HCT116 (cell line): ENCODE measurements around the gene LRCH4. TPM values are rescaled to one million over a fixed set of nuclear protein-coding genes. Genes with fewer than 3 reads are reported as not detected.

Experiments
- ATAC-seq: fragments of 200-7000 bp; cut with Tn5 transposase; 2 replicates; pipeline ENCODE4 v1.9.1; 2020; ENCODE audit warnings: mild to moderate bottlenecking, moderate library complexity
- BruUV-seq: library from RNA; stranded (reverse); fragments of 400-500 nt; replicated peaks from 2 replicates; lab custom pipeline; 2021; lab: Mats Ljungman, UMichigan
- CTCF ChIA-PET: fragments of 300-600 bp; sonication (Branson Sonifier 250); formaldehyde crosslinking; loops from one replicate; lab custom pipeline; 2021; ENCODE audit warnings: antibody characterized with exemption; lab: Charles Lee
- POLR2A ChIA-PET: fragments of 300-600, 350-600 bp; sonication (Branson Sonifier 250); formaldehyde crosslinking; loops from one replicate; lab custom pipeline; 2021; ENCODE audit warnings: antibody characterized with exemption; lab: Charles Lee
- RAD21 ChIA-PET, 2 experiments: fragments of 300-600 bp; sonication (Branson Sonifier 250); formaldehyde crosslinking; loops; one replicate each; lab custom pipeline; 2023; ENCODE audit warnings: low total read pairs in 2 of 2; ENCODE audit not compliant: uncharacterized antibody in 2 of 2, unreplicated experiment in 2 of 2, low non-redundant PET in 1 of 2; lab: Charles Lee
- DNase-seq: peaks from one replicate; pipeline ENCODE4 v3.0.0-alpha.2; 2010; ENCODE audit warnings: low read depth, low spot score
- H2AFZ ChIP-seq: fragments of 200-600 bp; shearing (Covaris generic), sonication (generic); 2 replicates; pipeline ENCODE4 v1.6.1; 2017; ENCODE audit warnings: low read depth, mixed run types, mixed read lengths, antibody characterized with exemption, low read length; ENCODE audit not compliant: poor library complexity, severe bottlenecking
- H3K27ac ChIP-seq: 2 replicates; pipeline ENCODE4 v1.5.1; 2012; ENCODE audit warnings: low read depth, low read length
- H3K27me3 ChIP-seq: fragments of 200-600 bp; sonication (generic); 2 replicates; pipeline ENCODE4 v1.6.1; 2016; ENCODE audit warnings: mixed run types, low read length, mixed read lengths; ENCODE audit not compliant: insufficient read depth
- H3K36me3 ChIP-seq, 2 experiments: fragments of 200-500 bp in 1 of 2; fragments of 200-600 bp in 1 of 2; sonication (Bioruptor generic) in 1 of 2; sonication (generic) in 1 of 2; 2 replicates each; pipeline versions ENCODE4 v1.5.1 to v1.6.1; 2014 to 2016; ENCODE audit warnings: low read length in 2 of 2, inconsistent platforms in 1 of 2, mixed read lengths in 1 of 2, mixed run types in 1 of 2; ENCODE audit not compliant: insufficient read depth in 2 of 2, control insufficient read depth in 1 of 2
- H3K4me1 ChIP-seq, 2 experiments: fragments of 200-600 bp in 1 of 2; sonication (generic) in 1 of 2; 2 replicates each; pipeline versions ENCODE4 v1.5.1 to v1.6.1; 2012 to 2017; ENCODE audit warnings: low read length in 2 of 2, inconsistent platforms in 1 of 2, mild to moderate bottlenecking in 1 of 2, mixed read lengths in 1 of 2, mixed run types in 1 of 2, moderate library complexity in 1 of 2; ENCODE audit not compliant: insufficient read depth in 2 of 2, control insufficient read depth in 1 of 2
- H3K4me2 ChIP-seq: fragments of 200-600 bp; sonication (generic); 2 replicates; pipeline ENCODE4 v1.6.1; 2017; ENCODE audit warnings: mixed run types, low read length, mixed read lengths
- H3K4me3 ChIP-seq, 2 experiments: fragments of 200-600 bp in 1 of 2; sonication (generic) in 1 of 2; replicated peaks in 1 of 2; 2 replicates each; pipeline ENCODE4 v1.5.1; 2011 to 2016; ENCODE audit warnings: low read length in 2 of 2, control low read depth in 1 of 2, low read depth in 1 of 2, mild to moderate bottlenecking in 1 of 2, mixed read lengths in 1 of 2, mixed run types in 1 of 2
- H3K79me2 ChIP-seq: fragments of 200-600 bp; sonication (generic); 2 replicates; pipeline ENCODE4 v1.6.1; 2017; ENCODE audit warnings: mild to moderate bottlenecking, mixed run types, low read length, moderate library complexity, mixed read lengths; ENCODE audit not compliant: insufficient read depth
- H3K9ac ChIP-seq: fragments of 200-600 bp; sonication (generic); 2 replicates; pipeline ENCODE4 v1.6.1; 2016; ENCODE audit warnings: low read length, mixed read lengths
- H3K9me2 ChIP-seq: fragments of 200-600 bp; sonication (generic), shearing (Covaris generic); 2 replicates; pipeline ENCODE4 v1.6.1; 2017; ENCODE audit warnings: mixed run types, mild to moderate bottlenecking, moderate library complexity; ENCODE audit not compliant: insufficient read depth
- H3K9me3 ChIP-seq, 2 experiments: fragments of 200-500 bp in 1 of 2; fragments of 200-600 bp in 1 of 2; sonication (Bioruptor generic) in 1 of 2; sonication (generic) in 1 of 2; 2 replicates each; pipeline ENCODE4 v1.6.1; 2014 to 2017; ENCODE audit warnings: low read length in 2 of 2, mixed read lengths in 2 of 2, inconsistent platforms in 1 of 2, low read depth in 1 of 2, mild to moderate bottlenecking in 1 of 2, mixed run types in 1 of 2, moderate library complexity in 1 of 2; ENCODE audit not compliant: control insufficient read depth in 1 of 2, insufficient read depth in 1 of 2
- H4K20me1 ChIP-seq: fragments of 200-600 bp; sonication (generic), shearing (Covaris generic); 2 replicates; pipeline ENCODE4 v1.6.1; 2017; ENCODE audit warnings: mixed run types, mild to moderate bottlenecking, moderate library complexity; ENCODE audit not compliant: insufficient read depth
- ATF3 ChIP-seq: IDR thresholded peaks from 2 replicates; pipeline ENCODE4 v1.6.1; 2012
- EGR1 ChIP-seq: IDR thresholded peaks from 2 replicates; pipeline ENCODE4 v1.6.1; 2012; ENCODE audit warnings: low read depth
- ELF1 ChIP-seq: IDR thresholded peaks from 2 replicates; pipeline ENCODE4 v1.6.1; 2012; ENCODE audit warnings: low read depth, borderline replicate concordance
- EZH2 ChIP-seq: fragments of 200-600 bp; sonication (generic); IDR thresholded peaks from 2 replicates; pipeline ENCODE4 v1.6.1; 2017; ENCODE audit warnings: antibody characterized with exemption, mixed run types
- EZH2phosphoT487 ChIP-seq: fragments of 200-600 bp; IDR thresholded peaks from 2 replicates; pipeline ENCODE4 v1.6.1; 2018; ENCODE audit warnings: antibody characterized with exemption, borderline replicate concordance
- FOSL1 ChIP-seq: IDR thresholded peaks from 2 replicates; pipeline ENCODE4 v1.6.1; 2012; ENCODE audit warnings: low read depth
- POLR2A ChIP-seq: IDR thresholded peaks from 2 replicates; pipeline ENCODE4 v1.7.0; 2011; ENCODE audit warnings: borderline replicate concordance; ENCODE audit not compliant: insufficient read depth, insufficient read length; ENCODE audit errors: extremely low read depth
- POLR2AphosphoS5 ChIP-seq: IDR thresholded peaks from 2 replicates; pipeline ENCODE4 v1.6.1; 2011; ENCODE audit warnings: mild to moderate bottlenecking, low read depth, low read length, moderate library complexity
- RAD21 ChIP-seq: IDR thresholded peaks from 2 replicates; pipeline ENCODE4 v1.6.1; 2012; ENCODE audit warnings: low read depth, mild to moderate bottlenecking
- REST ChIP-seq: IDR thresholded peaks from 2 replicates; pipeline ENCODE4 v1.6.1; 2012; ENCODE audit warnings: low read depth
- SP1 ChIP-seq: IDR thresholded peaks from 2 replicates; pipeline ENCODE4 v1.6.1; 2012; ENCODE audit warnings: low read depth
- SRF ChIP-seq: IDR thresholded peaks from 2 replicates; pipeline ENCODE4 v1.6.1; 2012; ENCODE audit warnings: low read depth
- TCF7L2 ChIP-seq: IDR thresholded peaks from 2 replicates; pipeline ENCODE4 v1.7.0; 2011; ENCODE audit warnings: borderline replicate concordance, inconsistent platforms; ENCODE audit not compliant: insufficient read depth, insufficient read length; ENCODE audit errors: extremely low read depth
- intact Hi-C: fragments of 100-400 bp; cut with micrococcal nuclease; formaldehyde crosslinking; loops from 2 replicates; pipeline ENCODE4 v1.10.0; 2022
- total RNA-seq: library from RNA; stranded (reverse); gene quantifications from one replicate; pipeline ENCODE4 v1.2.1, GENCODE V29; 2021; ENCODE audit not compliant: unreplicated experiment
- TF ChIP-seq, protein P1 (sequence below): IDR thresholded peaks from 2 replicates; pipeline ENCODE4 v1.6.1; 2011; ENCODE audit warnings: mild to moderate bottlenecking, low read length, moderate library complexity; ENCODE audit not compliant: insufficient replicate concordance; ENCODE audit errors: extremely low read depth

Gene LRCH4
- total RNA-seq, 1 experiment from 2014 or later, result 47.9 TPM

GRCh38 chr7:100556541-100556940 is 29.4 kb downstream of the LRCH4 start:
- ChIA-PET CTCF (interaction anchor here (1.5 kb wide), 1 partner anchor 11 kb away, joined by 3 read pairs; no protein-coding TSS in a partner anchor), RAD21 (no interaction called here)
- Histone ChIP-seq H4K20me1 (no peaks in the 10 kb centered on the region), H3K4me1 (0 out of 4 replicates have a peak, but pooled peaks cover 0 to 3% of the 10 kb centered on the region in 2 experiments), H3K4me2 (no peak overlapping the region), H3K27me3 (no peaks in the 10 kb centered on the region), H2AFZ (no peak overlapping the region), H3K79me2 (no peaks in the 10 kb centered on the region), H3K9me3 (no peaks in the 10 kb centered on the region)
- ATAC-seq, result no peak
- intact Hi-C loops, result no loop called here
- TF ChIP-seq TCF7L2, result no peak
- TF ChIP-seq RAD21, result no peak
- TF ChIP-seq EZH2phosphoT487, result no peak
- no peak for TF ChIP-seq POLR2AphosphoS5
- no peak for TF ChIP-seq REST
- TF ChIP-seq, protein P1, sequence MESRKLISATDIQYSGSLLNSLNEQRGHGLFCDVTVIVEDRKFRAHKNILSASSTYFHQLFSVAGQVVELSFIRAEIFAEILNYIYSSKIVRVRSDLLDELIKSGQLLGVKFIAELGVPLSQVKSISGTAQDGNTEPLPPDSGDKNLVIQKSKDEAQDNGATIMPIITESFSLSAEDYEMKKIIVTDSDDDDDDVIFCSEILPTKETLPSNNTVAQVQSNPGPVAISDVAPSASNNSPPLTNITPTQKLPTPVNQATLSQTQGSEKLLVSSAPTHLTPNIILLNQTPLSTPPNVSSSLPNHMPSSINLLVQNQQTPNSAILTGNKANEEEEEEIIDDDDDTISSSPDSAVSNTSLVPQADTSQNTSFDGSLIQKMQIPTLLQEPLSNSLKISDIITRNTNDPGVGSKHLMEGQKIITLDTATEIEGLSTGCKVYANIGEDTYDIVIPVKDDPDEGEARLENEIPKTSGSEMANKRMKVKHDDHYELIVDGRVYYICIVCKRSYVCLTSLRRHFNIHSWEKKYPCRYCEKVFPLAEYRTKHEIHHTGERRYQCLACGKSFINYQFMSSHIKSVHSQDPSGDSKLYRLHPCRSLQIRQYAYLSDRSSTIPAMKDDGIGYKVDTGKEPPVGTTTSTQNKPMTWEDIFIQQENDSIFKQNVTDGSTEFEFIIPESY, result no peak
- no peak for TF ChIP-seq POLR2A
- TF ChIP-seq FOSL1, result no peak
- TF ChIP-seq EGR1, result no peak
- no peak for TF ChIP-seq ELF1
- no peak for TF ChIP-seq SRF
- no peak for TF ChIP-seq ATF3
- TF ChIP-seq SP1, result no peak
- TF ChIP-seq EZH2, result no peak
- TF ChIP-seq, all 23 proteins: peak for 0
- Histone ChIP-seq H3K36me3 (no peaks in the 10 kb centered on the region), H3K27ac (no peak overlapping the region), H3K9me2 (no peaks in the 10 kb centered on the region), H3K4me3 (no peak overlapping the region), H3K9ac (no peak overlapping the region)
- POLR2A ChIA-PET, result interaction anchor here (0.7 kb wide), 1 partner anchor 77 kb away, joined by 3 read pairs; the partner anchor contains the start of gene TSC22D4
- no peak for DNase-seq
- no TSS peak for BruUV-seq
